GM12874 (cell line): Measurements from ENCODE around the gene POLG.

Experiments
- CTCF ChIP-seq: IDR thresholded peaks from 2 replicates; pipeline ENCODE4 v1.5.1; 2011; ENCODE audit warnings: low read depth, mild to moderate bottlenecking, control low read depth, low read length, moderate library complexity; ENCODE audit not compliant: insufficient read depth

POLG gene

GRCh38 chr15:89278307-89278706, 56.3 kb downstream of the POLG start:
- TF ChIP-seq CTCF = no peak
